ENCODE results near the gene ZNF140. TPM values are rescaled to one million over a fixed set of nuclear protein-coding genes. Genes with fewer than 3 reads are reported as not detected.

ZNF140 gene
- total and polyA plus RNA-seq, 2 of the 13 experiments (the other 11 are each of a cell fraction or from before 2014, with no cell fraction given), result 8.7 to 13.5 TPM

DNA sequence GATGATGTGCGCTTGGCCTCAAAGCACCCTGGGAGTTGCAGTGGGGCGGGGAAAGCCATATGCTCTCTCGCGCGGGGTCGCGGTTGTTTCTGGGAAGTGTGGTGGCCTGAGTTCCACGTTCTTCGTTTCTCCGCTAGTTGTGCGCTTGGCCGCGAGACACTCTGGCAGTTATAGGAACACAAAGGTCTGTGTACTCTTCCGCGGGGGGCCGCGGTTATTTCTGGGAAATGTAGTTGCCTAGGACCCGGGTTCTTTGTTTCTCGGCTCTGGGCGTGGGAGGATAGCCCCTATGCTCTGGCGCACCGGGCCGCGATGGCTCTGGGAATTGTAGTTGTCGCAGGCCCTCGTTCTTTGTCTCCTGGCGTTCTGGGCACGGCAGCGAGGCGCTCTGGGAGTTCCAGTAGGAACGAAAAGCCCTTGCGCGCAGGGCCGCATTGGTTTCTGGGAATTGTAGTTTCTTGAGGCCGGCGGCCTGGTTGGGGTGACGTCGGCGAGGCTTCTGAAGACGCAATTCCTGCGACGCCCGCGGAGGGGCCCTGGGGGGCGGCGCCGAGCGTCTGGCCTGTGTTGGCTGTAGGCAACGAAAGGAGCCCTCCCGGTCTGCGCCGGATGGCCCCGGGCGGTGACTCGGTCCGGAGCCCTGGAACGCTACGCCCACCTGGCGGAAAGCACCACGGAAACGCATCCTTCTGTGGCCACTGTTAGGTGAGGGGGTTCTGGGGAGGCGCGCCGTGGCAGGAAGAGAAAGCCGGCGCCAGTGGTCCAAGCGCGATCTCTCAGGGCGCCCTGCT lies at the start of gene ZNF140 (continued):
- TF ChIP-seq THAP9 (CRISPR knock-in tag; IDR thresholded peaks at IDR 0.05; ENCODE audit: borderline replicate concordance) (peak; percentile 77), ZC3H13 (CRISPR knock-in tag; IDR thresholded peaks at IDR 0.05) (0 out of 2 replicates have a peak, but pooled peaks have one; percentile 41), ZNF691 (CRISPR knock-in tag; IDR thresholded peaks at IDR 0.05; ENCODE audit: borderline replicate concordance, low read depth) (peak; percentile 52; the same call in 1 of the 2 replicates), SAP130 (CRISPR knock-in tag; IDR thresholded peaks at IDR 0.05; ENCODE audit: low read depth) (peak; percentile 67), ZNF337 (CRISPR knock-in tag; IDR thresholded peaks at IDR 0.05; ENCODE audit: borderline replicate concordance, low read depth) (no peak), ZNF367 (CRISPR knock-in tag; IDR thresholded peaks at IDR 0.05; ENCODE audit: borderline replicate concordance) (0 out of 2 replicates have a peak, but pooled peaks have one; percentile 24), PCBP2 (optimal IDR thresholded peaks at IDR 0.05; ENCODE audit: low read depth, low read length, poor library complexity, severe bottlenecking) (no peak), ZNF678 (CRISPR knock-in tag; IDR thresholded peaks at IDR 0.05) (no peak), ZNF430 (CRISPR knock-in tag; IDR thresholded peaks at IDR 0.05) (peak; percentile 58; the same call in 1 of the 2 replicates), CSRNP1 (CRISPR knock-in tag; IDR thresholded peaks at IDR 0.05) (no peak; the same call in 1 of the 2 replicates), ZFP36 (IDR thresholded peaks at IDR 0.05; ENCODE audit: borderline replicate concordance, low read depth, low read length, partially characterized antibody) (no peak), HIVEP1 (CRISPR knock-in tag; IDR thresholded peaks at IDR 0.05) (peak; percentile 26; the same call in 1 of the 2 replicates), HOXA5 (CRISPR knock-in tag; IDR thresholded peaks at IDR 0.05) (peak; percentile 49), ZNF335 (CRISPR knock-in tag; IDR thresholded peaks at IDR 0.05) (0 out of 2 replicates have a peak, but pooled peaks have one; percentile 33)
- TF ChIP-seq, protein P1, sequence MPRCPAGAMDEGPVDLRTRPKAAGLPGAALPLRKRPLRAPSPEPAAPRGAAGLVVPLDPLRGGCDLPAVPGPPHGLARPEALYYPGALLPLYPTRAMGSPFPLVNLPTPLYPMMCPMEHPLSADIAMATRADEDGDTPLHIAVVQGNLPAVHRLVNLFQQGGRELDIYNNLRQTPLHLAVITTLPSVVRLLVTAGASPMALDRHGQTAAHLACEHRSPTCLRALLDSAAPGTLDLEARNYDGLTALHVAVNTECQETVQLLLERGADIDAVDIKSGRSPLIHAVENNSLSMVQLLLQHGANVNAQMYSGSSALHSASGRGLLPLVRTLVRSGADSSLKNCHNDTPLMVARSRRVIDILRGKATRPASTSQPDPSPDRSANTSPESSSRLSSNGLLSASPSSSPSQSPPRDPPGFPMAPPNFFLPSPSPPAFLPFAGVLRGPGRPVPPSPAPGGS (CRISPR knock-in tag; IDR thresholded peaks at IDR 0.05), result peak; percentile 20; the same call in 1 of the 2 replicates
- TF ChIP-seq, protein P2, sequence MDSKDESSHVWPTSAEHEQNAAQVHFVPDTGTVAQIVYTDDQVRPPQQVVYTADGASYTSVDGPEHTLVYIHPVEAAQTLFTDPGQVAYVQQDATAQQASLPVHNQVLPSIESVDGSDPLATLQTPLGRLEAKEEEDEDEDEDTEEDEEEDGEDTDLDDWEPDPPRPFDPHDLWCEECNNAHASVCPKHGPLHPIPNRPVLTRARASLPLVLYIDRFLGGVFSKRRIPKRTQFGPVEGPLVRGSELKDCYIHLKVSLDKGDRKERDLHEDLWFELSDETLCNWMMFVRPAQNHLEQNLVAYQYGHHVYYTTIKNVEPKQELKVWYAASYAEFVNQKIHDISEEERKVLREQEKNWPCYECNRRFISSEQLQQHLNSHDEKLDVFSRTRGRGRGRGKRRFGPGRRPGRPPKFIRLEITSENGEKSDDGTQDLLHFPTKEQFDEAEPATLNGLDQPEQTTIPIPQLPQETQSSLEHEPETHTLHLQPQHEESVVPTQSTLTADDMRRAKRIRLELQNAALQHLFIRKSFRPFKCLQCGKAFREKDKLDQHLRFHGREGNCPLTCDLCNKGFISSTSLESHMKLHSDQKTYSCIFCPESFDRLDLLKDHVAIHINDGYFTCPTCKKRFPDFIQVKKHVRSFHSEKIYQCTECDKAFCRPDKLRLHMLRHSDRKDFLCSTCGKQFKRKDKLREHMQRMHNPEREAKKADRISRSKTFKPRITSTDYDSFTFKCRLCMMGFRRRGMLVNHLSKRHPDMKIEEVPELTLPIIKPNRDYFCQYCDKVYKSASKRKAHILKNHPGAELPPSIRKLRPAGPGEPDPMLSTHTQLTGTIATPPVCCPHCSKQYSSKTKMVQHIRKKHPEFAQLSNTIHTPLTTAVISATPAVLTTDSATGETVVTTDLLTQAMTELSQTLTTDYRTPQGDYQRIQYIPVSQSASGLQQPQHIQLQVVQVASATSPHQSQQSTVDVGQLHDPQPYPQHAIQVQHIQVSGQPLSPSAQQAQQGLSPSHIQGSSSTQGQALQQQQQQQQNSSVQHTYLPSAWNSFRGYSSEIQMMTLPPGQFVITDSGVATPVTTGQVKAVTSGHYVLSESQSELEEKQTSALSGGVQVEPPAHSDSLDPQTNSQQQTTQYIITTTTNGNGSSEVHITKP (CRISPR knock-in tag; IDR thresholded peaks at IDR 0.05; ENCODE audit: low read depth), result peak; percentile 7; the same call in 1 of the 2 replicates

All from HepG2 (cell line).